A549 (cell line): ENCODE data around the gene NTHL1. TPM values are rescaled to one million over a fixed set of nuclear protein-coding genes. Genes with fewer than 3 reads are reported as not detected.

ENCODE experiments used
- ATAC-seq, 2 experiments: fragments of 200-7000 bp in 1 of 2; fragments of >200 bp in 1 of 2; cut with Nextera tagmentation in 1 of 2; cut with Tn5 transposase in 1 of 2; 3 replicates each; pipeline versions ENCODE4 v1.8.0 to v1.9.1; 2018 to 2020; ENCODE audit warnings: mild to moderate bottlenecking in 1 of 2, moderate library complexity in 1 of 2
- CTCF ChIA-PET: fragments of 300-600 bp; sonication (Branson Sonifier 250); formaldehyde crosslinking; extraction: SDS; loops from one replicate; lab custom pipeline; 2021; ENCODE audit warnings: antibody characterized with exemption, inconsistent platforms; lab: Yijun Ruan, JAX
- POLR2A ChIA-PET: fragments of 350-600 bp; formaldehyde crosslinking; extraction: SDS; loops from one replicate; lab custom pipeline; 2021; ENCODE audit warnings: antibody characterized with exemption, inconsistent platforms; lab: Yijun Ruan, JAX
- DNase-seq, 2 experiments: peaks; one replicate each; pipeline versions ENCODE4 v3.0.0 to v3.0.0-alpha.2; 2011 to 2016; ENCODE audit warnings: low read depth in 1 of 2, low spot score in 1 of 2
- FAIRE-seq: peaks from 2 replicates; lab custom pipeline; 2011; peaks lifted over from hg19 to GRCh38; lab: Jason Lieb, UNC
- H3K27ac ChIP-seq, 2 experiments: fragments of >200 bp; sonication (Bioruptor Twin); formaldehyde crosslinking; 3 replicates each; pipeline ENCODE4 v1.5.1; 2016 to 2017
- H3K4me1 ChIP-seq: fragments of >200 bp; sonication (Bioruptor Twin); formaldehyde crosslinking; 3 replicates; pipeline ENCODE4 v1.6.1; 2016
- H3K4me2 ChIP-seq: fragments of >200 bp; sonication (Bioruptor Twin); formaldehyde crosslinking; 3 replicates; pipeline ENCODE4 v1.6.1; 2016
- H3K4me3 ChIP-seq: fragments of >200 bp; sonication (Bioruptor Twin); formaldehyde crosslinking; 3 replicates; pipeline ENCODE4 v1.5.1; 2016
- H3K9me3 ChIP-seq: fragments of >200 bp; sonication (Bioruptor Twin); formaldehyde crosslinking; 3 replicates; pipeline ENCODE4 v1.6.1; 2016
- ATOH8 ChIP-seq: fragments of 250-450 bp; sonication (Bioruptor Pico); IDR thresholded peaks from 2 replicates; pipeline ENCODE4 v1.5.0; 2020; ENCODE audit warnings: low read depth, mild to moderate bottlenecking, moderate library complexity
- CEBPB ChIP-seq, 2 experiments: fragments of >200 bp in 1 of 2; sonication (Bioruptor Twin) in 1 of 2; formaldehyde crosslinking in 1 of 2; IDR thresholded peaks; 2 replicates each; pipeline ENCODE4 v1.6.1; 2012 to 2016
- EHF ChIP-seq: fragments of 250-450 bp; sonication (Bioruptor Pico); IDR thresholded peaks from 2 replicates; pipeline ENCODE4 v1.5.0; 2020; ENCODE audit warnings: mild to moderate bottlenecking
- EHMT2 ChIP-seq: fragments of 200-600 bp; sonication (generic); IDR thresholded peaks from 2 replicates; pipeline ENCODE4 v1.6.1; 2016; ENCODE audit warnings: antibody characterized with exemption, low read depth, mild to moderate bottlenecking, moderate library complexity
- ESRRA ChIP-seq: fragments of 150-350 bp; IDR thresholded peaks from 2 replicates; pipeline ENCODE4 v1.6.1; 2014; ENCODE audit warnings: mild to moderate bottlenecking, low read length, borderline replicate concordance
- GATA3 ChIP-seq: IDR thresholded peaks from 2 replicates; pipeline ENCODE4 v1.6.1; 2012; ENCODE audit warnings: borderline replicate concordance
- HOXA7 ChIP-seq: fragments of 250-450 bp; sonication (Bioruptor Pico); IDR thresholded peaks from 2 replicates; pipeline ENCODE4 v1.5.0; 2020; ENCODE audit warnings: mild to moderate bottlenecking, moderate library complexity
- HOXB13 ChIP-seq: fragments of 250-450 bp; sonication (Bioruptor Pico); IDR thresholded peaks from 2 replicates; pipeline ENCODE4 v1.5.0; 2020; ENCODE audit warnings: low read depth, mild to moderate bottlenecking, moderate library complexity
- HOXB5 ChIP-seq: fragments of 250-450 bp; sonication (Bioruptor Pico); IDR thresholded peaks from 2 replicates; pipeline ENCODE4 v1.5.0; 2020; ENCODE audit warnings: mild to moderate bottlenecking, moderate library complexity
- JUN ChIP-seq, 2 experiments: fragments of >200 bp; sonication (Bioruptor Twin); formaldehyde crosslinking; IDR thresholded peaks; 2 replicates in 1 of 2; 3 replicates in 1 of 2; pipeline ENCODE4 v1.6.1; 2016 to 2017
- KDM1A ChIP-seq: fragments of 200-600 bp; sonication (generic); IDR thresholded peaks from 2 replicates; pipeline ENCODE4 v1.6.1; 2016; ENCODE audit warnings: low read depth, mild to moderate bottlenecking
- MAFK ChIP-seq: fragments of 450-650 bp; IDR thresholded peaks from 2 replicates; pipeline ENCODE4 v1.6.1; 2014; ENCODE audit not compliant: partially characterized antibody
- MAX ChIP-seq: IDR thresholded peaks from 2 replicates; pipeline ENCODE4 v1.6.1; 2012
- SMC3 ChIP-seq: fragments of >200 bp; sonication (Bioruptor Twin); formaldehyde crosslinking; IDR thresholded peaks from 3 replicates; pipeline ENCODE4 v1.6.1; 2018; ENCODE audit warnings: inconsistent platforms
- SREBF2 ChIP-seq: fragments of 450-650 bp; IDR thresholded peaks from 2 replicates; pipeline ENCODE4 v1.6.1; 2014; ENCODE audit warnings: mild to moderate bottlenecking, moderate library complexity
- ZSCAN20 ChIP-seq: fragments of 250-450 bp; sonication (Bioruptor Pico); IDR thresholded peaks from 2 replicates; pipeline ENCODE4 v1.8.0; 2022; ENCODE audit warnings: mild to moderate bottlenecking, moderate library complexity
- WGBS: methylation state at CpG from one replicate; pipeline ENCODE4 v1.1.6; 2017; ENCODE audit errors: missing lambda C conversion rate; 5-methylcytosine and 5-hydroxymethylcytosine counted together
- polyA plus RNA-seq, 4 experiments: library from polyadenylated mRNA; depleted of rRNA in 3 of 4; stranded (reverse); fragments of >200 nt; fragmentation: RNase III in 1 of 4; extraction: RNeasy Plus Mini Kit Qiagen cat#74134 plus additional on column Dnase treatment in 1 of 4; gene quantifications; 2 replicates in 3 of 4; 3 replicates in 1 of 4; pipeline ENCODE4 v1.2.3, GENCODE V29; 2011 to 2017
- TF ChIP-seq, protein P1 (sequence below): fragments of >200 bp; sonication (Bioruptor Twin); formaldehyde crosslinking; IDR thresholded peaks from 3 replicates; pipeline ENCODE4 v1.5.1; 2016

Gene NTHL1
- polyA plus RNA-seq, 2 of the 4 experiments (the other 2 are of a cell fraction): 28.8 to 42.3 TPM

GRCh38 chr16:2028620-2029220 is 18.9 kb downstream of the NTHL1 start:
- no peak for TF ChIP-seq JUN (IDR thresholded peaks at IDR 0.05)
- TF ChIP-seq, protein P1, sequence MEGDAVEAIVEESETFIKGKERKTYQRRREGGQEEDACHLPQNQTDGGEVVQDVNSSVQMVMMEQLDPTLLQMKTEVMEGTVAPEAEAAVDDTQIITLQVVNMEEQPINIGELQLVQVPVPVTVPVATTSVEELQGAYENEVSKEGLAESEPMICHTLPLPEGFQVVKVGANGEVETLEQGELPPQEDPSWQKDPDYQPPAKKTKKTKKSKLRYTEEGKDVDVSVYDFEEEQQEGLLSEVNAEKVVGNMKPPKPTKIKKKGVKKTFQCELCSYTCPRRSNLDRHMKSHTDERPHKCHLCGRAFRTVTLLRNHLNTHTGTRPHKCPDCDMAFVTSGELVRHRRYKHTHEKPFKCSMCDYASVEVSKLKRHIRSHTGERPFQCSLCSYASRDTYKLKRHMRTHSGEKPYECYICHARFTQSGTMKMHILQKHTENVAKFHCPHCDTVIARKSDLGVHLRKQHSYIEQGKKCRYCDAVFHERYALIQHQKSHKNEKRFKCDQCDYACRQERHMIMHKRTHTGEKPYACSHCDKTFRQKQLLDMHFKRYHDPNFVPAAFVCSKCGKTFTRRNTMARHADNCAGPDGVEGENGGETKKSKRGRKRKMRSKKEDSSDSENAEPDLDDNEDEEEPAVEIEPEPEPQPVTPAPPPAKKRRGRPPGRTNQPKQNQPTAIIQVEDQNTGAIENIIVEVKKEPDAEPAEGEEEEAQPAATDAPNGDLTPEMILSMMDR: no peak
- TF ChIP-seq MAFK: no peak
- TF ChIP-seq ATOH8 (CRISPR knock-in tag): no peak
- TF ChIP-seq, all 56 proteins: peak for 0
- Histone ChIP-seq H3K4me3 (no peak overlapping the region), H3K4me1 (peaks cover 34% of the 10 kb centered on the region), H3K27ac (peak overlapping the region in 1 of 2 experiments; percentile 88; a peak in 1 of 6 replicates), H3K4me2 (peak overlapping the region; percentile 97; the same call in 2 of the 3 replicates), H3K9me3 (no peaks in the 10 kb centered on the region)
- POLR2A ChIA-PET: no interaction called here
- ATAC-seq (no peak), FAIRE-seq (no peak), DNase-seq (no peak)
- CTCF ChIA-PET: interaction anchor here (1.5 to 7.8 kb wide), 6 partner anchors 11 to 119 kb away, joined by 5 to 117 read pairs (median 11); partner anchors contain the start of gene PKD1
- WGBS: 92% methylated on average over 18 of the region's 18 CpGs

- Histone ChIP-seq H3K4me3 (peak overlapping the region; percentile 82), H3K4me2 (peak overlapping the region; percentile 97), H3K9me3 (no peaks in the 10 kb centered on the region), H3K4me1 (peaks cover 33% of the 10 kb centered on the region), H3K27ac (peak overlapping the region; percentile 81 to 88; a peak in 3 of 6 replicates)
- ChIA-PET POLR2A (interaction anchor here (0.9 to 1.4 kb wide), 2 partner anchors 64 to 127 kb away, joined by 4 to 8 read pairs; partner anchors contain the start of genes RPS2 and TRAF7), CTCF (interaction anchor here (0.7 to 7.8 kb wide), 9 partner anchors 12 to 120 kb away, joined by 3 to 117 read pairs (median 5); partner anchors contain the start of genes NTHL1, PKD1 and TSC2)
- no peak for ATAC-seq
- no peak for DNase-seq
- whole genome bisulfite sequencing: 48% methylated on average over 2 of the region's 3 CpGs
- FAIRE-seq: no peak
- TF ChIP-seq JUN (IDR thresholded peaks at IDR 0.05) (no peak), ESRRA (no peak), EHF (CRISPR knock-in tag) (no peak), ZSCAN20 (CRISPR knock-in tag) (no peak), SREBF2 (no peak), EHMT2 (no peak), GATA3 (no peak), HOXA7 (CRISPR knock-in tag) (no peak), HOXB5 (CRISPR knock-in tag) (no peak)
These were observed 19.5 kb downstream of the NTHL1 start for GRCh38 chr16:2028146-2028545.

DNA sequence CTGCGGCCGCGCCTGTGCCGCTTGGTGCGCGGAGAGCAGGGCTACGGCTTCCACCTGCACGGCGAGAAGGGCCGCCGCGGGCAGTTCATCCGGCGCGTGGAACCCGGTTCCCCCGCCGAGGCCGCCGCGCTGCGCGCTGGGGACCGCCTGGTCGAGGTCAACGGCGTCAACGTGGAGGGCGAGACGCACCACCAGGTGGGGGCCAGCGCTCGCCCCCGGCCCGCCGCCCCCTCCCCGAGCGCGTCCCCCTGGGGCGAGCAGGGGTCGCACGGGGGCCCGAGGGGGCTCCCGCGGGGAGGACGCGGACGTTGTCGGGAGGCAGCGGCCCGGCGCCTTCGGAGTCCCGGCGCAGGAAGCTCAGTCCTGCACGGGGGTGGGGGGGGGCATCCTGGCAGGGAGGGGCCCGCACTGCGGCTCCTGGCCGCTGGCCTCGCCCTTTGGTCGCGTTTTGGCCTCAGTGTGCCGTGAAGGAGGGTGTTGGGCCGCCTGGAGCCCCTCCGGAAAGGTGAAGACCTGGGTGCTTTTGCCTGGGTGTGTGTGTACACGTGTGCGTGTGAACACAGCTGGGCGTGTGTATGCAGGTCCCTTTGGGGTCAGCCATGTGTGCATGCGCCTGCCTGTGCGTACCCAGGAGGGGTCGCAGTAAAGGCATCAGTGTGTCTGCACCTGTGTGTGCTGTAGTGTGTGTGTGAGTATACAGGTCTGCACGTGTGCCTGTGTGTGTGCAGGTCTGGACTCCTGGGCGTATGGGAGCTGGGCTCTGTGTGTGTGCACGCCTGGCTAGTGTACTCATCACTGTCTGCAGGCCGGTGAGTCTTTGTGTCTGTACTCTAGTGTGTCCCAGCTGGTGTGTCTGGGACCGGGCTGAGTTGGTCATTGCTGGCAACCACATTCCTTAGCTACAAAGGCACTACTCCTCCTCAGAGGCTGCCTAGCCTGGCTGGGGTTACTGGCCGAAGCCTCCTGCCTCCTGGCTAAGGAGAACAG is 20.3 kb downstream of the NTHL1 start:
- no peaks in the 10 kb centered on the region for H3K9me3 ChIP-seq
- ChIA-PET POLR2A (interaction anchor here (0.6 to 1.4 kb wide), 3 partner anchors 14 to 128 kb away, joined by 3 to 8 read pairs (median 4); partner anchors contain the start of genes RPS2 and TRAF7), CTCF (interaction anchor here (0.6 to 7.8 kb wide), 11 partner anchors 9 to 120 kb away, joined by 3 to 117 read pairs (median 5); partner anchors contain the start of genes NTHL1, PKD1 and TSC2)
- ATAC-seq (peak; percentile 1 to 2), DNase-seq (peak in 1 of 2 experiments; percentile 43), FAIRE-seq (no peak)
- H3K4me1 ChIP-seq: peaks cover 31% of the 10 kb centered on the region
- H3K4me3 ChIP-seq: peak overlapping the region; percentile 82
- 14% methylated on average over 19 of the region's 76 CpGs for WGBS
- H3K4me2 ChIP-seq: peak overlapping the region; percentile 97
- TF ChIP-seq SMC3 (no peak), KDM1A (peak; percentile 67; the same call in 1 of the 2 replicates), ZSCAN20 (CRISPR knock-in tag) (no peak), CEBPB (IDR thresholded peaks at IDR 0.05) (no peak), MAX (peak; percentile 40; the same call in 1 of the 2 replicates), MAFK (no peak), HOXB13 (CRISPR knock-in tag) (no peak), JUN (IDR thresholded peaks at IDR 0.05) (0 out of 5 replicates have a peak, but pooled peaks of 1 of the 2 experiments have one; percentile 11)
- peak overlapping the region; percentile 81 to 88 for H3K27ac ChIP-seq
